HepG2 (cell line): Measurements from ENCODE around the gene STIM1. TPM values are rescaled to one million over a fixed set of nuclear protein-coding genes. Genes with fewer than 3 reads are reported as not detected.

ENCODE experiments used
- ARID3A ChIP-seq: IDR thresholded peaks from 2 replicates; pipeline ENCODE4 v1.6.1; 2012; ENCODE audit warnings: low read depth, low read length, improper control_type of control experiment
- CBX5 ChIP-seq: sonication (generic); formaldehyde crosslinking; IDR thresholded peaks from 2 replicates; pipeline ENCODE4 v1.4.0; 2020; ENCODE audit warnings: missing genetic modification reagents, borderline replicate concordance
- MZF1 ChIP-seq: sonication (generic); formaldehyde crosslinking; IDR thresholded peaks from 2 replicates; pipeline ENCODE4 v1.8.1; 2023; ENCODE audit warnings: mild to moderate bottlenecking, missing genetic modification reagents, borderline replicate concordance
- NAIF1 ChIP-seq: sonication (generic); formaldehyde crosslinking; IDR thresholded peaks from 2 replicates; pipeline ENCODE4 v1.5.0; 2020; ENCODE audit warnings: mild to moderate bottlenecking, missing genetic modification reagents, borderline replicate concordance
- SRSF4 ChIP-seq: fragments of 200-400 bp; formaldehyde crosslinking; IDR thresholded peaks from one replicate; pipeline ENCODE4 v1.6.1; 2018; ENCODE audit warnings: mild to moderate bottlenecking, low read depth, low read length, moderate library complexity; ENCODE audit not compliant: poor library complexity, severe bottlenecking
- TAF1 ChIP-seq: sonication (generic); formaldehyde crosslinking; IDR thresholded peaks from 2 replicates; pipeline ENCODE4 v1.4.0; 2020; ENCODE audit warnings: missing genetic modification reagents
- TBX2 ChIP-seq: sonication (generic); formaldehyde crosslinking; IDR thresholded peaks from 2 replicates; pipeline ENCODE4 v1.5.0; 2020; ENCODE audit warnings: missing genetic modification reagents, mild to moderate bottlenecking, borderline replicate concordance
- THAP8 ChIP-seq: sonication (generic); formaldehyde crosslinking; IDR thresholded peaks from 2 replicates; pipeline ENCODE4 v1.5.1; 2020; ENCODE audit warnings: missing genetic modification reagents, mild to moderate bottlenecking, borderline replicate concordance
- ZNF18 ChIP-seq: sonication (generic); formaldehyde crosslinking; IDR thresholded peaks from 2 replicates; pipeline ENCODE4 v1.8.0; 2022; ENCODE audit warnings: mild to moderate bottlenecking, missing genetic modification reagents; ENCODE audit not compliant: insufficient replicate concordance
- ZNF274 ChIP-seq: sonication (generic); formaldehyde crosslinking; IDR thresholded peaks from 2 replicates; pipeline ENCODE4 v1.5.1; 2020; ENCODE audit warnings: mild to moderate bottlenecking, missing genetic modification reagents
- ZNF282 ChIP-seq: fragments of 450-650 bp; IDR thresholded peaks from 2 replicates; pipeline ENCODE4 v1.6.1; 2018; ENCODE audit not compliant: partially characterized antibody
- ZNF430 ChIP-seq: sonication (generic); formaldehyde crosslinking; IDR thresholded peaks from 2 replicates; pipeline ENCODE4 v1.9.0; 2021; ENCODE audit warnings: mild to moderate bottlenecking, missing genetic modification reagents
- ZNF441 ChIP-seq: sonication (generic); formaldehyde crosslinking; IDR thresholded peaks from 2 replicates; pipeline ENCODE4 v1.7.0; 2021; ENCODE audit warnings: missing genetic modification reagents, borderline replicate concordance
- ZNF713 ChIP-seq: sonication (generic); formaldehyde crosslinking; IDR thresholded peaks from 2 replicates; pipeline ENCODE4 v1.4.0; 2020; ENCODE audit warnings: mild to moderate bottlenecking, missing genetic modification reagents
- ZNF777 ChIP-seq: sonication (generic); formaldehyde crosslinking; IDR thresholded peaks from 2 replicates; pipeline ENCODE4 v1.4.0; 2020; ENCODE audit warnings: missing genetic modification reagents
- ZNF784 ChIP-seq: sonication (generic); formaldehyde crosslinking; IDR thresholded peaks from 2 replicates; pipeline ENCODE4 v1.5.1; 2020; ENCODE audit warnings: missing genetic modification reagents, mild to moderate bottlenecking, borderline replicate concordance
- ZNF788 ChIP-seq: sonication (generic); formaldehyde crosslinking; IDR thresholded peaks from 2 replicates; pipeline ENCODE4 v1.5.0; 2020; ENCODE audit warnings: mild to moderate bottlenecking, missing genetic modification reagents, borderline replicate concordance
- polyA plus RNA-seq, 8 experiments: library from polyadenylated mRNA; depleted of rRNA in 3 of 8; stranded (reverse) in 7 of 8; unstranded in 1 of 8; fragments of >200 nt; fragmentation: Illumina TruSeq in 4 of 8; extraction: Trizol in 4 of 8; gene quantifications; 2 replicates each; pipeline versions ENCODE4 v1.2.1 to v1.2.3, GENCODE V29; 2011 to 2016; ENCODE audit warnings: low read depth in 4 of 8, missing spikeins in 1 of 8, mixed read lengths in 1 of 8; ENCODE audit not compliant: insufficient read depth in 1 of 8
- total RNA-seq, 5 experiments: library from RNA; depleted of rRNA; stranded (reverse); fragments of >200 nt; fragmentation: Illumina TruSeq; extraction: Trizol; gene quantifications; 2 replicates each; pipeline ENCODE4 v1.2.3, GENCODE V29; 2016; ENCODE audit warnings: low read depth in 1 of 5
- TF ChIP-seq, protein P1 (sequence below): sonication (generic); formaldehyde crosslinking; IDR thresholded peaks from 2 replicates; pipeline ENCODE4 v1.5.0; 2020; ENCODE audit warnings: missing genetic modification reagents, mild to moderate bottlenecking, borderline replicate concordance
- TF ChIP-seq, protein P2 (sequence below): fragments of 450-650 bp; IDR thresholded peaks from 2 replicates; pipeline ENCODE4 v1.6.1; 2016
- TF ChIP-seq, protein P3 (sequence below): IDR thresholded peaks from 2 replicates; pipeline ENCODE4 v1.6.1; 2012; ENCODE audit warnings: inconsistent platforms

Gene STIM1
- total and polyA plus RNA-seq, 2 of the 13 experiments (the other 11 are each of a cell fraction or from before 2014, with no cell fraction given) = 19.2 to 28.5 TPM

GRCh38 chr11:3854977-3855807 is at the start of gene STIM1 (continued):
- TF ChIP-seq, protein P1, sequence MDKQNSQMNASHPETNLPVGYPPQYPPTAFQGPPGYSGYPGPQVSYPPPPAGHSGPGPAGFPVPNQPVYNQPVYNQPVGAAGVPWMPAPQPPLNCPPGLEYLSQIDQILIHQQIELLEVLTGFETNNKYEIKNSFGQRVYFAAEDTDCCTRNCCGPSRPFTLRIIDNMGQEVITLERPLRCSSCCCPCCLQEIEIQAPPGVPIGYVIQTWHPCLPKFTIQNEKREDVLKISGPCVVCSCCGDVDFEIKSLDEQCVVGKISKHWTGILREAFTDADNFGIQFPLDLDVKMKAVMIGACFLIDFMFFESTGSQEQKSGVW = no peak
- TF ChIP-seq MZF1 (CRISPR knock-in tag) (no peak), ZNF441 (CRISPR knock-in tag) (0 out of 2 replicates have a peak, but pooled peaks have one; percentile 60), ZNF282 (no peak), ARID3A (0 out of 2 replicates have a peak, but pooled peaks have one; percentile 9), ZNF274 (no peak), ZNF430 (CRISPR knock-in tag) (no peak), THAP8 (CRISPR knock-in tag) (no peak), ZNF788 (CRISPR knock-in tag) (peak; percentile 36; the same call in 1 of the 2 replicates), SRSF4 (no peak), TBX2 (CRISPR knock-in tag) (peak; percentile 46; the same call in 1 of the 2 replicates), ZNF713 (CRISPR knock-in tag) (no peak), ZNF18 (CRISPR knock-in tag) (no peak), ZNF777 (CRISPR knock-in tag) (peak; percentile 95), CBX5 (CRISPR knock-in tag) (peak; percentile 74; the same call in 1 of the 2 replicates), ZNF784 (CRISPR knock-in tag) (peak; percentile 23; the same call in 1 of the 2 replicates), TAF1 (no peak; the same call in 1 of the 2 replicates), NAIF1 (no peak)
- TF ChIP-seq, protein P2, sequence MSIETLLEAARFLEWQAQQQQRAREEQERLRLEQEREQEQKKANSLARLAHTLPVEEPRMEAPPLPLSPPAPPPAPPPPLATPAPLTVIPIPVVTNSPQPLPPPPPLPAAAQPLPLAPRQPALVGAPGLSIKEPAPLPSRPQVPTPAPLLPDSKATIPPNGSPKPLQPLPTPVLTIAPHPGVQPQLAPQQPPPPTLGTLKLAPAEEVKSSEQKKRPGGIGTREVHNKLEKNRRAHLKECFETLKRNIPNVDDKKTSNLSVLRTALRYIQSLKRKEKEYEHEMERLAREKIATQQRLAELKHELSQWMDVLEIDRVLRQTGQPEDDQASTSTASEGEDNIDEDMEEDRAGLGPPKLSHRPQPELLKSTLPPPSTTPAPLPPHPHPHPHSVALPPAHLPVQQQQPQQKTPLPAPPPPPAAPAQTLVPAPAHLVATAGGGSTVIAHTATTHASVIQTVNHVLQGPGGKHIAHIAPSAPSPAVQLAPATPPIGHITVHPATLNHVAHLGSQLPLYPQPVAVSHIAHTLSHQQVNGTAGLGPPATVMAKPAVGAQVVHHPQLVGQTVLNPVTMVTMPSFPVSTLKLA = no peak
- TF ChIP-seq, protein P3, sequence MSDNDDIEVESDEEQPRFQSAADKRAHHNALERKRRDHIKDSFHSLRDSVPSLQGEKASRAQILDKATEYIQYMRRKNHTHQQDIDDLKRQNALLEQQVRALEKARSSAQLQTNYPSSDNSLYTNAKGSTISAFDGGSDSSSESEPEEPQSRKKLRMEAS = peak; percentile 70
